Effector memory CD4-positive, alpha-beta T cell (primary cell): ENCODE results near the gene GPR37.

Experiments
- DNase-seq, 3 donors: peaks; one replicate each; pipeline ENCODE4 v3.0.0-alpha.2; 2020
- H3K27ac ChIP-seq: 2 replicates; pipeline ENCODE4 v1.7.0; 2013; ENCODE audit warnings: mild to moderate bottlenecking, low read length, moderate library complexity; ENCODE audit not compliant: insufficient read depth, poor library complexity, severe bottlenecking
- H3K27me3 ChIP-seq: replicated peaks from 2 replicates; pipeline ENCODE4 v1.7.0; 2013; ENCODE audit warnings: mild to moderate bottlenecking, low read length; ENCODE audit not compliant: insufficient read depth, control insufficient read depth, poor library complexity, severe bottlenecking
- H3K36me3 ChIP-seq: 2 replicates; pipeline ENCODE4 v1.7.0; 2013; ENCODE audit warnings: mild to moderate bottlenecking, low read length, moderate library complexity; ENCODE audit not compliant: control insufficient read depth, insufficient read depth
- H3K4me1 ChIP-seq: 2 replicates; pipeline ENCODE4 v1.7.0; 2013; ENCODE audit warnings: low read length, mild to moderate bottlenecking; ENCODE audit not compliant: control insufficient read depth, insufficient read depth, poor library complexity, severe bottlenecking
- H3K4me3 ChIP-seq: 2 replicates; pipeline ENCODE4 v1.7.0; 2013; ENCODE audit warnings: low read length, low read depth, mild to moderate bottlenecking; ENCODE audit not compliant: insufficient read depth, poor library complexity, severe bottlenecking
- H3K9me3 ChIP-seq: 2 replicates; pipeline ENCODE4 v1.7.0; 2013; ENCODE audit warnings: mild to moderate bottlenecking, low read length, moderate library complexity; ENCODE audit not compliant: control insufficient read depth

The GPR37 gene

DNA sequence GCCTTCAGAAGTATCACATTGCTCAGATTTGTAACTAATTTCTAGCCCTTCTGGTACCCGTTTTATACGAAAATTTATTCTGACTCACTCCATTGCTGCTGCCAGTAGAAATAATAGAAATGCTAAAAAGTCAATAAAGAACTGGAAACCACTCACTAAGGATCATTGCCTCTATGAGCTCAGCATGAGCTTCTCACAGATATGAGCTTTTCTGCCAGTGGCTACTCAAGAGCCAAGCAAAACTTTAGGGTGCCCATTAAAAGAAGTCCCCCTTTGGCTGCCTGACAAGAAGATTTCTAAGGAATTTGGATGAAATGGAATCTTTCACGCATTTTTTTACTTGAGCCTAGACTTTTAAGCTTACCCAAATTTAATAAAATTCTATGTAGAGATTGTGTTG is 52.5 kb downstream of the GPR37 start:
- no peaks in the 10 kb centered on the region for H3K27me3 ChIP-seq
- no peaks in the 10 kb centered on the region for H3K36me3 ChIP-seq

DNA sequence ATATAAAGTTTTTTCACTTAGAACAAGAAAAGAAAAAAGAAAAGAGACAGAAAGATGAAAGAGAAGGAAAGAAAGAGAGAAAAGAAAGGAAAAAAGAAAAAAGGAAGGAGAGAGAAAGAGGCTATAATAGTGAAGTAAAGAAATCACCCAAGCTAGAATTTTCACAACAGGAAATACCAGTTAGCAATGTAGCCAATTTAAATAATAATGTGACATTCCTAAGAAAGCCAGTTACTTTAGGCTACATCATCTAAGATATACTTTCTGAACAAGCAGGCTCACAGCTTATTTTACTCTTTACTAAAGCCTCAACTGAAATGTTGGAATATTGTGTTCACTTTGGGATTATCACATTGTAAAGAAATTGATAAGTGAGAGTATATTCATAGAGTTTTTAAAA is 53.6 kb downstream of the GPR37 start:
- Histone ChIP-seq H3K9me3 (no peaks in the 10 kb centered on the region), H3K4me1 (no peaks in the 10 kb centered on the region), H3K27ac (no peak overlapping the region), H3K36me3 (no peaks in the 10 kb centered on the region), H3K4me3 (no peak overlapping the region), H3K27me3 (no peaks in the 10 kb centered on the region)
- no peak for DNase-seq

More for the DNA sequence above, 52.5 kb downstream of the GPR37 start:
- H3K27ac ChIP-seq = no peak overlapping the region
- no peaks in the 10 kb centered on the region for H3K4me1 ChIP-seq
- DNase-seq = no peak
- H3K4me3 ChIP-seq = no peak overlapping the region
- H3K9me3 ChIP-seq = no peaks in the 10 kb centered on the region

DNA sequence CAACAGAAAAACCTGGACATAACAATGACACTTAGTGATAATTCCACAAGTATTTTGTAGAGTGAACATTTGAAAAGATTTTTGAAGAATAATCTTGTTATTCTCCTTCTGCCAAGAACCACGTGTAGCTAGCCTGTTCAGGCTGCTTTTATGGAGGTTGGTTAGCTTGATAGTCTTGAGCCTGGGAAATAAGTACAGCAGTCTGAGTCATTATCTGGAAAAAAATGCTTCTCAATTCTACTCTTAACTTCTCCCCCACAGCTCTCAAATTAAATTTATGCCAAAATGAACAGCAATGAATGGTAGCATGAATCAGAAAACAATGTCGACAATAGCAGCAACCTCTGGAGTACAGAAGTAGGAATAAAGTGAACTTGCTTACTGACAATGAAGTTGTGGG is 63.2 kb downstream of the GPR37 start:
- no peaks in the 10 kb centered on the region for H3K36me3 ChIP-seq
- DNase-seq = no peak
- H3K27ac ChIP-seq = no peak overlapping the region

DNA sequence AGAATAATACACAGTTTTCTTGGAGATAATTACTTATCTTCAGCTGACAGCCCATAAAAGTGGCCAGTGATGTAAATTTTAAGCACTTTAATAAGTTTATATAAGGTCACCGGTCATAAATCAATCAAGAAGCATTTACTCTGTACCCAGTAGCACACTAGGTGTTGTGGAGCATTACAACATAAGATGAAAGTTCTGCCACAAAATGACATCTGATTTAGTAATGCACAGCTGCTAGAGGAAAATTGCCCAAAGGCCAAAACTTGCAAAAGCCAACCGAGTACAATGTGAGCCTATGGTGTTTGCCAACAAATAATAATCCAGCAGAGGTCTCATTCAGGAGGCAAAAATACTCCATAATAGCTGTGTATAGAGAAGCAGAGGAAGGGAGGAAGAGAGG is 63.6 kb downstream of the GPR37 start:
- H3K36me3 ChIP-seq = no peaks in the 10 kb centered on the region
- H3K27ac ChIP-seq = no peak overlapping the region
- H3K27me3 ChIP-seq = no peaks in the 10 kb centered on the region
- no peaks in the 10 kb centered on the region for H3K4me1 ChIP-seq
- no peak overlapping the region for H3K4me3 ChIP-seq
- no peaks in the 10 kb centered on the region for H3K9me3 ChIP-seq
- DNase-seq = no peak

More for the DNA sequence above, 63.2 kb downstream of the GPR37 start:
- Histone ChIP-seq H3K4me1 (no peaks in the 10 kb centered on the region), H3K4me3 (no peak overlapping the region), H3K27me3 (no peaks in the 10 kb centered on the region), H3K9me3 (no peaks in the 10 kb centered on the region)

DNA sequence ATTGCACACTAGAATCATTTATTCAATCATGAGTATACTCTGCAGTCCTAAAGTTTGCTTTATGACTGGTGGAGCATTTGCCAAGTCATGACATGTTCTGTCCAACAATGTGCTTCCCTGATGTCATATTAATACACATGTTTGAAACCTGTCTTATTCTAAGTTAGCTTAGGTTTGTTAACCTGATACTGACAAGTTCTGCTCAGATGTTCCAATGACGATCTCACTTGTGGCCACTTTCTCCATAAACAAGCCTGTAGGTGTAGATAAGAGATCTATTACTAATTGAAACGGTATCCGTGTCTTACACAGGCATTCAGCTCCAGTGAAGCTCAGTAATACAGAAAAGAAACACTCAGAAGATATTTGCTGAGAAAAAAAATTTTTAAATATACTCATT is 64.9 kb downstream of the GPR37 start:
- Histone ChIP-seq H3K4me1 (no peaks in the 10 kb centered on the region), H3K27me3 (no peaks in the 10 kb centered on the region), H3K9me3 (no peaks in the 10 kb centered on the region), H3K27ac (no peak overlapping the region), H3K36me3 (no peaks in the 10 kb centered on the region), H3K4me3 (no peak overlapping the region)
- DNase-seq = no peak

DNA sequence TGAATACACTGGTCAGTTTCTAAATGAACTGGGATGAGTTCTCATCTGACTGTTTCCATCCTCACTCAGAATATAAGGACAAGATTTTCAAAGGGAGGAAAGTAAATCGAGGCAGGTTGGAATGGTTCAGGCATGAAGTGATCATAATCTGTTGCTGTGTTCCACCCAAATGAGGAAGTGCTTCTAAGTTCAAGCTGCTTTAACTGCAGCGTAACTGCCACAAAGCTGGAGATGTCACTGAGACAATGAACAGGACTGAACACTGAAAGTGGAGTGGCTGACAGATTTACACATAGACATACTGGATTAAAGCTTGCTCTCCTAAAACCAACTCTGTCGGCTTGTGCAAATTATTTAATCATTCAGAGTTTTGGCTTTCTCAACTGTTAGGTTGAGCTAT is 66.6 kb downstream of the GPR37 start:
- no peaks in the 10 kb centered on the region for H3K4me1 ChIP-seq
- H3K27ac ChIP-seq = no peak overlapping the region
- H3K27me3 ChIP-seq = no peaks in the 10 kb centered on the region
- no peaks in the 10 kb centered on the region for H3K36me3 ChIP-seq
- H3K4me3 ChIP-seq = no peak overlapping the region
- DNase-seq = no peak
- H3K9me3 ChIP-seq = no peaks in the 10 kb centered on the region

DNA sequence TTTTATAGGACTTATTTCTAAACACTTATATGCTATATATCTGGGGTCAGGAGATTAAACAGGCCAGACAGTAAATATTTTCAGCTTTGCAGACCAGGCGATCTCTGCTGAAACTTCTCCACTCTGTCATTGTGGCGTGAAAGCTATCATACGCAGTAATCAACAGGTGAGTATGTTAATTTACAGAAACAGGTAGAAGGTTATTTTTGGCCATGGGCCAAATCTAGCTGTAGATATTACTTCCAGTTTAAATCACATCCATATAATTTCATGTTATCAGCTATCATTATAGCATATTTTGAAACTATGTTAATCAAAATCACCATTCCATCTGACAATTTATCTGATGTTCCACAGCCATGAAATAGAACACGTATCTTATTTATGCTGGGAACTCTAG is 67.8 kb downstream of the GPR37 start:
- no peak for DNase-seq
- H3K9me3 ChIP-seq = no peaks in the 10 kb centered on the region
- no peaks in the 10 kb centered on the region for H3K4me1 ChIP-seq
- H3K27me3 ChIP-seq = no peaks in the 10 kb centered on the region
- H3K27ac ChIP-seq = no peak overlapping the region
- H3K36me3 ChIP-seq = no peaks in the 10 kb centered on the region
- H3K4me3 ChIP-seq = no peak overlapping the region
